Subcutaneous adipose tissue (tissue), 4 donors: ENCODE data around the gene CFAP46. TPM values are rescaled to one million over a fixed set of nuclear protein-coding genes. Genes with fewer than 3 reads are reported as not detected.

Source experiments
- total RNA-seq, 4 donors: library from RNA; depleted of rRNA; stranded (reverse); fragments of >200 nt; gene quantifications; one replicate each; pipeline ENCODE4 v1.1.0, GENCODE V29; 2016
- TF ChIP-seq, protein P1 (sequence below): fragments of 450-650 bp; IDR thresholded peaks from one replicate; pipeline ENCODE4 v1.5.1; 2016; ENCODE audit warnings: low read depth, mild to moderate bottlenecking, control low read depth, antibody characterized with exemption, moderate library complexity

Gene CFAP46
- total RNA-seq, 4 donors from 2014 or later = not detected

DNA sequence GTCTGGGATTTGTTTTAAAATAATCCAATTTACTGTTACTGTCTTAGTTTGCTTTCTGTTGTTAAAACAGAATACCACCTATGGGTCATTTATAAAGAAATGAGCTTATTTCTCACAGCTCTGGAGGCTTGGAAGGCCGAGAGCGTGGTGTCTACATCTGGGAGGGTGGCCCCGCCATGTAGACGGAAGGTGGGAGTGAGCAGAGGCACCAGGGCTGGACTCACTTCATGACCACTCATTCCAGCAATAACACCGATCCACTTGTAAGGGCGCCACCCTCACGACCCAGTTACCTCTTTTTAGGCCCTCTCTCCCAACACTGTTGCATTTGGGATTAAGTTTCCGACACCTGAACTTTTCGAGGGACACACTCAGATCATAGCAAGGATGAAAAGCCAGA, 36.2 kb upstream of the CFAP46 start:
- TF ChIP-seq, protein P1, sequence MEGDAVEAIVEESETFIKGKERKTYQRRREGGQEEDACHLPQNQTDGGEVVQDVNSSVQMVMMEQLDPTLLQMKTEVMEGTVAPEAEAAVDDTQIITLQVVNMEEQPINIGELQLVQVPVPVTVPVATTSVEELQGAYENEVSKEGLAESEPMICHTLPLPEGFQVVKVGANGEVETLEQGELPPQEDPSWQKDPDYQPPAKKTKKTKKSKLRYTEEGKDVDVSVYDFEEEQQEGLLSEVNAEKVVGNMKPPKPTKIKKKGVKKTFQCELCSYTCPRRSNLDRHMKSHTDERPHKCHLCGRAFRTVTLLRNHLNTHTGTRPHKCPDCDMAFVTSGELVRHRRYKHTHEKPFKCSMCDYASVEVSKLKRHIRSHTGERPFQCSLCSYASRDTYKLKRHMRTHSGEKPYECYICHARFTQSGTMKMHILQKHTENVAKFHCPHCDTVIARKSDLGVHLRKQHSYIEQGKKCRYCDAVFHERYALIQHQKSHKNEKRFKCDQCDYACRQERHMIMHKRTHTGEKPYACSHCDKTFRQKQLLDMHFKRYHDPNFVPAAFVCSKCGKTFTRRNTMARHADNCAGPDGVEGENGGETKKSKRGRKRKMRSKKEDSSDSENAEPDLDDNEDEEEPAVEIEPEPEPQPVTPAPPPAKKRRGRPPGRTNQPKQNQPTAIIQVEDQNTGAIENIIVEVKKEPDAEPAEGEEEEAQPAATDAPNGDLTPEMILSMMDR = no peak

DNA sequence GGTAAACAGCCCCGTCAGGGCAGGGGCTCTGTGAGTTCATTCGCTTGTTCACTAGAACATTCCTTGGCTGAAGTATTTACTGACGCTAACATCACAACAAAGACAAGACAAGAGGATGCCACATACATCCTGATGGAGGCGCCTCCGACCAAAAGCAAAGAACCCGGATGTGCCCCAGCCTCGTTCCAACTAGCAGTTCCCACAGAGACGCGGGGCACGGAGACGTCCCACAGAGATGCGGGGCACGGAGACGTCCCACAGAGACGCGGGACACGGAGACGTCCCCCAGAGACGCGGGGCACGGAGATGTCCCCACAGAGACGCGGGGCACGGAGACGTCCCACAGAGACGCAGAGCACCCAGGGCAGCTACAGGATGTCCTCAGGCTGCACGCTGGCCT, 35.4 kb upstream of the CFAP46 start:
- TF ChIP-seq, protein P1 = no peak

DNA sequence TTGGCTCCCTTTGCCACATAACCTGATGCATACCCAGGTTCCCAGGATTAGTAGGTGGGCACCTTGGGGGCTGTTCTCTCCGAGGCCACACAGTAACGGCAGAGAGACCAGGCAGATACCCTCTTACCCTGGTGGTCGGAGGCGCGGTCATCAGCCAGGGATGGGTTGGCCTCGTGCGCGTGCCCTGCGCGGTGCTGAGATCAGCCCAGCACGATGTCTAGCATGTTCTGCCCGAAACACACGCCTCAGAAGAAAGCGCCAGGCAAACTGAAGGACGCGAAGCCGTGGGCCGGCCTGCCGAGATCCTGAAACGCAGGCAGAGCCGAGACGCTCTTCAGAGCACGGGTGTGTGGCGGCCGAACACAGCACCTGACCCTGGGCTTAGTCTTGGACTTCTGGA, 34.7 kb upstream of the CFAP46 start:
- TF ChIP-seq, protein P1 = no peak

DNA sequence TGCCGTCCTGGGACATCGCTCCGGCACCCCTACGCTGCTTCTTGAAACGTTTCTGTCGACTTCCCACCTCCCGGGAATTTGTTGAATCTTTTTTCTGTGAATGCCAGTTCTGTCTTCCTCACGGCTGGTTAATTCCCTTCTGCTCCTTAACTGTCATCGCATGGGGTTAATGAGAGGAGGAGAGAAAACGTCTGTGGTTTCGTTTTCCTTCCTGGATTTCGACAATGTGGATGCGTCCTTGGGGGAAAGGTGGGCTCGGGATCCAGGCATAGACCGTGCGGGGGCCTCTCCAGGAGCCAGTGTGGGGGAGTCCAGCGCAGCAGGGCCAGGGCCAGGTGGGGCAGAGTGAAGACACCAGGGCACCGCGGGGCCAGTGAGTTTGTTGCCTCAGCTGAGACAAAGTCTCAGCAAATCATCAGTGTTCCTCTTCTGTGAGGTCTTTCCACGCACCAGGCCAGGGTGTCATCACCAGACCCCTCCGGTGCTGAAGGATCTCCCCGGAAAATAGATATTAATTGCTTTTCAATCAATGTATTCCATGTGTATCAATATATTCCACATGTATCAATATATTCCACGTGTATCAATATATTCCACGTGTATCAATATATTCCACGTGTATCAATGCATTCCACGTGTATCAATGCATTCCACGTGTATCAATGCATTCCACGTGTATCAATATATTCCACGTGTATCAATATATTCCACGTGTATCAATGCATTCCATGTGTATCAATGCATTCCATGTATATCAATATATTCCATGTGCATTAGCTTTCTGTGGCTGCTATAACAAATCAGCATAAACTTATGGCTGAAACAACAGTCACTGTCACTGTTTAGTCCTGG, 33.7 kb upstream of the CFAP46 start:
- TF ChIP-seq, protein P1 = no peak

- TF ChIP-seq, protein P1 = no peak
Measured at GRCh38 chr10:132974886-132975830, 32.8 kb upstream of the CFAP46 start.

DNA sequence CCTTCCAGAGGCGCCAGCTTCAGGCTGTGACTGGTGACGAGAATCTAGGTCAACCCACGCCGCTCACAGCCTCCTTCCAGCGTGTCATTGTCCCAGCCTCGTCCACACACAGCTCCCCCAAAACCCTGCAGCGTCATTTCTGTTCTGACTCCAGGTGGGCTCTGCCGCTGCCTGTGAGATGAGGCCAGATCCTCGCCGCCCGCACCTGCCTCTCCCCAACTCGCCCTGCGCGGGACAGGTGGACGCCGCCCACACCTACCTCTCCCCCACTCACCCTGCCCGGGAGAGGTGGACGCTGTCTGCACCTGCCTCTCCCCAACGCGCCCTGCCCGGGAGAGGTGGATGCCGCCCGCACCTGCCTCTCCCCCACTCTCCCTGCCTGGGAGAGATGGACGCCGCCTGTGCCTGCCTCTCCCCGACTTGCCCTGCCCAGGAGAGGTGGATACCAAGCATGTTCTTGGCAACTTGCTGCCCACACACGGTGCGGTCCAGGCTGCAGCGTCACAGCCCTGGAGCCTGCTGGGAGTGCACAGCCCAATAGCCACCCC, 32.0 kb upstream of the CFAP46 start:
- TF ChIP-seq, protein P1 = no peak

- TF ChIP-seq, protein P1 = no peak
Measured at GRCh38 chr10:132973903-132974241, 31.5 kb upstream of the CFAP46 start.
